ENCODE results near the gene SLC25A52. TPM values are rescaled to one million over a fixed set of nuclear protein-coding genes. Genes with fewer than 3 reads are reported as not detected.

The SLC25A52 gene
- total RNA-seq, 1 experiment from 2014 or later, result not detected

DNA sequence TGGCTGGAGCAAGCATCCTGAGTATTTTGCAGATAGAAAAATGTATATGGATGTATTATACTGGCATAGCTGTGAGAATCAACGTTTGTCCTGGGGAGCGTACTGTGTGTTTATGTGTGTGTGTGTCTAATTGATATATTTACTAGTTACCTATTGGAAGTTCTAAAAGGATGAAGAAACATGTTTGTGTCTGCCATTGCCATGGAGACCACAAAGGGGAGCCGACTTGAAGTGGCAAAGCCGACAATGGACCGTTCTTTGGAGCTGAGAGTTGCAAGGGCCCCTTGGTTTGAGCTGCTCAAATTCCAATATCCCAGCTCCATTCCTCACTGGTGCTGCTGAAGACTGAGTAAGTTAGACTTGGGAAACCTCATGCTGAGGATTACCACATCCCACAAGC lies 14.3 kb upstream of the SLC25A52 start:
- Histone ChIP-seq H3K4me2 (ENCODE audit: insufficient read depth, insufficient read length, low read length) (no peak overlapping the region), H3K4me1 (ENCODE audit: insufficient read depth, low read length) (no peaks in the 10 kb centered on the region; the same call in 1 of the 2 replicates), H2AK5ac (ENCODE audit: insufficient read length, low read length) (no peak overlapping the region), H3K9ac (ENCODE audit: extremely low read depth, insufficient read length, low read length) (no peak overlapping the region), H3K23me2 (ENCODE audit: insufficient read length, low read depth, low read length, poor library complexity, severe bottlenecking) (no peaks in the 10 kb centered on the region), H4K20me1 (ENCODE audit: control insufficient read depth, insufficient read depth, insufficient read length) (no peaks in the 10 kb centered on the region), H3T11ph (ENCODE audit: low read length) (no peak overlapping the region), H3K56ac (ENCODE audit: insufficient read length, low read depth, low read length) (no peak overlapping the region), H3K79me1 (ENCODE audit: insufficient read depth, low read depth, low read length, poor library complexity, severe bottlenecking) (no peaks in the 10 kb centered on the region), H4K91ac (ENCODE audit: insufficient read length, low read depth, low read length) (no peak overlapping the region), H3K4ac (ENCODE audit: low read depth, low read length) (no peak overlapping the region), H3K14ac (ENCODE audit: insufficient read depth, low read length) (no peak overlapping the region), H4K8ac (replicated peaks; ENCODE audit: insufficient read length, low read depth, low read length) (no peak overlapping the region), H3K9me3 (ENCODE audit: control insufficient read depth, low read depth, low read length) (no peaks in the 10 kb centered on the region), H2BK5ac (ENCODE audit: insufficient read length, low read length) (no peak overlapping the region), H4K5ac (ENCODE audit: insufficient read length, low read depth, low read length) (no peak overlapping the region), H3K79me2 (ENCODE audit: insufficient read depth, low read length) (no peaks in the 10 kb centered on the region), H2AFZ (ENCODE audit: low read length) (no peak overlapping the region), H2BK120ac (ENCODE audit: low read depth, low read length, poor library complexity, severe bottlenecking) (no peak overlapping the region), H3K27ac (ENCODE audit: insufficient read length, low read depth, low read length) (no peak overlapping the region), H2BK12ac (ENCODE audit: insufficient read length, low read depth, low read length) (no peak overlapping the region), H2BK20ac (ENCODE audit: low read depth, low read length, poor library complexity, severe bottlenecking) (no peak overlapping the region), H3K23ac (ENCODE audit: insufficient read length, low read depth, low read length) (no peak overlapping the region), H2BK15ac (ENCODE audit: low read depth, low read length) (no peak overlapping the region), H3K27me3 (ENCODE audit: insufficient read depth, low read length) (no peaks in the 10 kb centered on the region), H3K18ac (ENCODE audit: insufficient read length, low read depth, low read length) (no peak overlapping the region)
- WGBS (ENCODE audit: extremely low coverage, insufficient read length, low lambda C conversion rate), result no CpG with 5 or more reads among the region's 5 CpGs
- Mint-ChIP-seq H3K27me3 (ENCODE audit: low read depth) (no peaks in the 10 kb centered on the region), H3K27ac (no peak overlapping the region; a peak in 1 of 7 replicates), H3K4me1 (peaks cover 3 to 8% of the 10 kb centered on the region in 2 experiments), H3K36me3 (ENCODE audit: insufficient read depth in 1 of 3, low read depth in 3 of 3) (peaks cover 9 to 19% (median 18%) of the 10 kb centered on the region in 3 experiments), H3K9me3 (peaks cover 17 to 24% of the 10 kb centered on the region in 2 experiments), H3K4me3 (no peak overlapping the region)
- DNase-seq, result no peak
- TF ChIP-seq, protein P1, sequence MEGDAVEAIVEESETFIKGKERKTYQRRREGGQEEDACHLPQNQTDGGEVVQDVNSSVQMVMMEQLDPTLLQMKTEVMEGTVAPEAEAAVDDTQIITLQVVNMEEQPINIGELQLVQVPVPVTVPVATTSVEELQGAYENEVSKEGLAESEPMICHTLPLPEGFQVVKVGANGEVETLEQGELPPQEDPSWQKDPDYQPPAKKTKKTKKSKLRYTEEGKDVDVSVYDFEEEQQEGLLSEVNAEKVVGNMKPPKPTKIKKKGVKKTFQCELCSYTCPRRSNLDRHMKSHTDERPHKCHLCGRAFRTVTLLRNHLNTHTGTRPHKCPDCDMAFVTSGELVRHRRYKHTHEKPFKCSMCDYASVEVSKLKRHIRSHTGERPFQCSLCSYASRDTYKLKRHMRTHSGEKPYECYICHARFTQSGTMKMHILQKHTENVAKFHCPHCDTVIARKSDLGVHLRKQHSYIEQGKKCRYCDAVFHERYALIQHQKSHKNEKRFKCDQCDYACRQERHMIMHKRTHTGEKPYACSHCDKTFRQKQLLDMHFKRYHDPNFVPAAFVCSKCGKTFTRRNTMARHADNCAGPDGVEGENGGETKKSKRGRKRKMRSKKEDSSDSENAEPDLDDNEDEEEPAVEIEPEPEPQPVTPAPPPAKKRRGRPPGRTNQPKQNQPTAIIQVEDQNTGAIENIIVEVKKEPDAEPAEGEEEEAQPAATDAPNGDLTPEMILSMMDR (conservative IDR thresholded peaks at IDR 0.05), result no peak
